ENCODE results near the gene CCR7. TPM values are rescaled to one million over a fixed set of nuclear protein-coding genes. Genes with fewer than 3 reads are reported as not detected.

CCR7 gene
- total and polyA plus RNA-seq, 2 of the 13 experiments (the other 11 are each of a cell fraction or from before 2014, with no cell fraction given): 0.04 to 0.53 TPM

DNA sequence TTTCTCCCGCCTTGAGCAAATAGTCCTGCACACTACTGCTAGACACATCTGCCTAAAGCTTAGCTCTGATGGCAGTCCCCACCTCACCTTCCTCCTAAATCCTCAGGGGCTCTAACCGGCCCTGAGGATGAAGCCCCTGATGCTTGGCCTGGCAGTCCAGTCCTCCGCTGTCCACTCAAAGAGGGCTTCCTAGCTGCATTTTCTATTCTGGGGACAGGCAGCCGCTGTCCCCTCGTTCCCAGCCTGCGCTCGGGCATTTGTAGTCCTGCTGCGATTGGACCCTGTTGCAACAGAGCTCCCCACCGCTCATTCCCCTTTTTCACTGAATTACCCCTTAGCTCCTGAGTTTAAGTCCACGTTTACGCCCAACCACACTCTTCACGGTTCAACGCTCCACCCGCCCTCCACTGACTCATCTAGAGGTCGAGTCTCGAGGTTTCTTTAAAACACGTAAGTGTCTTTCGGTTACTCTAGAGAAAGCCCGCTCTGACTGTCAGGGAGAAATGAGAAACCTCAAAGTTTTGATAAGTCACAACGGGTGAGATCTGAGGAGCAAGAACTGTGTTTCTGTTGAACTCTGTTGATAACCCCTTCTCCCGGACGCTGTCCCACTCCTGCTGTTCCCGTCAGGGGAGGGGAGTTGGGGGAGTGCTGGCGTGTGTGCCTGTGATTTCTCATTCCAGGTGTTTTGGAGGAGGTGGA, 4.5 kb downstream of the CCR7 start (continued):
- TF ChIP-seq GPN1 (CRISPR knock-in tag; IDR thresholded peaks at IDR 0.05; ENCODE audit: borderline replicate concordance) (no peak), ZNF496 (CRISPR knock-in tag; IDR thresholded peaks at IDR 0.05; ENCODE audit: insufficient replicate concordance) (no peak), SP2 (CRISPR knock-in tag; IDR thresholded peaks at IDR 0.05) (0 out of 2 replicates have a peak, but pooled peaks have one; percentile 16), ZNF883 (CRISPR knock-in tag; IDR thresholded peaks at IDR 0.05; ENCODE audit: not compliant biosample characterization) (peak; percentile 60), HMG20A (CRISPR knock-in tag; IDR thresholded peaks at IDR 0.05; ENCODE audit: borderline replicate concordance) (no peak), ZNF549 (CRISPR knock-in tag; IDR thresholded peaks at IDR 0.05) (no peak), ZNF737 (CRISPR knock-in tag; IDR thresholded peaks at IDR 0.05; ENCODE audit: borderline replicate concordance) (0 out of 2 replicates have a peak, but pooled peaks have one; percentile 18), KAT8 (CRISPR knock-in tag; IDR thresholded peaks at IDR 0.05) (peak; percentile 24; the same call in 1 of the 2 replicates), ERF (CRISPR knock-in tag; IDR thresholded peaks at IDR 0.05) (0 out of 2 replicates have a peak, but pooled peaks have one; percentile 26), TBL1XR1 (IDR thresholded peaks at IDR 0.05; ENCODE audit: borderline replicate concordance, low read length, partially characterized antibody) (peak; percentile 6), ZNF124 (CRISPR knock-in tag; IDR thresholded peaks at IDR 0.05) (0 out of 2 replicates have a peak, but pooled peaks have one; percentile 9), FOSL2 (CRISPR knock-in tag; IDR thresholded peaks at IDR 0.05) (0 out of 2 replicates have a peak, but pooled peaks have one; percentile 28), MEF2D (CRISPR knock-in tag; IDR thresholded peaks at IDR 0.05) (no peak), FOXO1 (CRISPR knock-in tag; IDR thresholded peaks at IDR 0.05) (no peak), GTF3A (CRISPR knock-in tag; conservative IDR thresholded peaks at IDR 0.05) (no peak), CBFB (CRISPR knock-in tag; IDR thresholded peaks at IDR 0.05) (0 out of 2 replicates have a peak, but pooled peaks have one; percentile 11), ATF1 (CRISPR knock-in tag; IDR thresholded peaks at IDR 0.05) (no peak), ZFX (CRISPR knock-in tag; IDR thresholded peaks at IDR 0.05; ENCODE audit: low read depth) (peak; percentile 46; the same call in 1 of the 2 replicates), JUN (CRISPR knock-in tag; IDR thresholded peaks at IDR 0.05) (no peak), ISL2 (CRISPR knock-in tag; IDR thresholded peaks at IDR 0.05) (no peak)
- TF ChIP-seq, protein P1, sequence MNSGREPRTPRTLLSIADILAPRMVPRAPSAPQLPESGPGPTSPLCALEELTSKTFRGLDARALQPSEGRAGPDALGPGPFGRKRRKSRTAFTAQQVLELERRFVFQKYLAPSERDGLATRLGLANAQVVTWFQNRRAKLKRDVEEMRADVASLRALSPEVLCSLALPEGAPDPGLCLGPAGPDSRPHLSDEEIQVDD (CRISPR knock-in tag; IDR thresholded peaks at IDR 0.05; ENCODE audit: borderline replicate concordance): no peak
- TF ChIP-seq, protein P2, sequence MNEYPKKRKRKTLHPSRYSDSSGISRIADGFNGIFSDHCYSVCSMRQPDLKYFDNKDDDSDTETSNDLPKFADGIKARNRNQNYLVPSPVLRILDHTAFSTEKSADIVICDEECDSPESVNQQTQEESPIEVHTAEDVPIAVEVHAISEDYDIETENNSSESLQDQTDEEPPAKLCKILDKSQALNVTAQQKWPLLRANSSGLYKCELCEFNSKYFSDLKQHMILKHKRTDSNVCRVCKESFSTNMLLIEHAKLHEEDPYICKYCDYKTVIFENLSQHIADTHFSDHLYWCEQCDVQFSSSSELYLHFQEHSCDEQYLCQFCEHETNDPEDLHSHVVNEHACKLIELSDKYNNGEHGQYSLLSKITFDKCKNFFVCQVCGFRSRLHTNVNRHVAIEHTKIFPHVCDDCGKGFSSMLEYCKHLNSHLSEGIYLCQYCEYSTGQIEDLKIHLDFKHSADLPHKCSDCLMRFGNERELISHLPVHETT (CRISPR knock-in tag; conservative IDR thresholded peaks at IDR 0.05): no peak
- TF ChIP-seq, protein P3, sequence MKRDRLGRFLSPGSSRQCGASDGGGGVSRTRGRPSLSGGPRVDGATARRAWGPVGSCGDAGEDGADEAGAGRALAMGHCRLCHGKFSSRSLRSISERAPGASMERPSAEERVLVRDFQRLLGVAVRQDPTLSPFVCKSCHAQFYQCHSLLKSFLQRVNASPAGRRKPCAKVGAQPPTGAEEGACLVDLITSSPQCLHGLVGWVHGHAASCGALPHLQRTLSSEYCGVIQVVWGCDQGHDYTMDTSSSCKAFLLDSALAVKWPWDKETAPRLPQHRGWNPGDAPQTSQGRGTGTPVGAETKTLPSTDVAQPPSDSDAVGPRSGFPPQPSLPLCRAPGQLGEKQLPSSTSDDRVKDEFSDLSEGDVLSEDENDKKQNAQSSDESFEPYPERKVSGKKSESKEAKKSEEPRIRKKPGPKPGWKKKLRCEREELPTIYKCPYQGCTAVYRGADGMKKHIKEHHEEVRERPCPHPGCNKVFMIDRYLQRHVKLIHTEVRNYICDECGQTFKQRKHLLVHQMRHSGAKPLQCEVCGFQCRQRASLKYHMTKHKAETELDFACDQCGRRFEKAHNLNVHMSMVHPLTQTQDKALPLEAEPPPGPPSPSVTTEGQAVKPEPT (CRISPR knock-in tag; IDR thresholded peaks at IDR 0.05; ENCODE audit: low read depth): 0 out of 2 replicates have a peak, but pooled peaks have one; percentile 15
- TF ChIP-seq, protein P4, sequence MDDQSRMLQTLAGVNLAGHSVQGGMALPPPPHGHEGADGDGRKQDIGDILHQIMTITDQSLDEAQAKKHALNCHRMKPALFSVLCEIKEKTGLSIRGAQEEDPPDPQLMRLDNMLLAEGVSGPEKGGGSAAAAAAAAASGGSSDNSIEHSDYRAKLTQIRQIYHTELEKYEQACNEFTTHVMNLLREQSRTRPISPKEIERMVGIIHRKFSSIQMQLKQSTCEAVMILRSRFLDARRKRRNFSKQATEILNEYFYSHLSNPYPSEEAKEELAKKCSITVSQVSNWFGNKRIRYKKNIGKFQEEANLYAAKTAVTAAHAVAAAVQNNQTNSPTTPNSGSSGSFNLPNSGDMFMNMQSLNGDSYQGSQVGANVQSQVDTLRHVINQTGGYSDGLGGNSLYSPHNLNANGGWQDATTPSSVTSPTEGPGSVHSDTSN (CRISPR knock-in tag; IDR thresholded peaks at IDR 0.05; ENCODE audit: borderline replicate concordance): no peak
